C4-2B (cell line): ENCODE measurements around the gene DDA1.

Experiments used
- CTCF ChIP-seq: fragments of 450-650 bp; conservative IDR thresholded peaks from 2 replicates; pipeline ENCODE4 v1.5.1; 2017; ENCODE audit warnings: mild to moderate bottlenecking
- ZFX ChIP-seq: fragments of 450-650 bp; IDR thresholded peaks from 2 replicates; pipeline ENCODE4 v1.6.1; 2017

GRCh38 chr19:17320435-17320834 is 11.1 kb downstream of the DDA1 start:
- TF ChIP-seq CTCF (no peak), ZFX (no peak)
